HG02623 (cell line): ENCODE results near the gene SYNGR2.

Experiments used
- ATAC-seq: cut with Tn5 transposase; IDR thresholded peaks from one replicate; pipeline ENCODE4 v1.9.1; 2021; ENCODE audit warnings: moderate library complexity; ENCODE audit not compliant: unreplicated experiment

Gene SYNGR2

GRCh38 chr17:78197147-78197832 lies 28.9 kb downstream of the SYNGR2 start:
- ATAC-seq, result no peak

- ATAC-seq, result no peak
Observed at GRCh38 chr17:78200451-78200850, 32.1 kb downstream of the SYNGR2 start.

- no peak for ATAC-seq
Observed at GRCh38 chr17:78202666-78203065, 34.3 kb downstream of the SYNGR2 start.

GRCh38 chr17:78204387-78205123 lies 36.2 kb downstream of the SYNGR2 start:
- no peak for ATAC-seq

GRCh38 chr17:78205124-78205775 lies 36.9 kb downstream of the SYNGR2 start:
- no peak for ATAC-seq

GRCh38 chr17:78206298-78206697 lies 37.9 kb downstream of the SYNGR2 start:
- ATAC-seq, result no peak

- ATAC-seq, result no peak
Observed at GRCh38 chr17:78208486-78208885, 40.1 kb downstream of the SYNGR2 start.

- no peak for ATAC-seq
Observed at GRCh38 chr17:78210111-78210510, 41.7 kb downstream of the SYNGR2 start.

GRCh38 chr17:78211032-78211431 lies 42.7 kb downstream of the SYNGR2 start:
- no peak for ATAC-seq

- peak; percentile 74 for ATAC-seq
Observed at GRCh38 chr17:78214016-78214705, 45.8 kb downstream of the SYNGR2 start, which contains the start of gene BIRC5. Gene BIRC5, plus strand, starts transcription at chr17:78214253. Its CDS starts 64 bp downstream, at chr17:78214317.

GRCh38 chr17:78214706-78215061 lies 46.3 kb downstream of the SYNGR2 start:
- no peak for ATAC-seq

GRCh38 chr17:78219396-78220150 lies 51.2 kb downstream of the SYNGR2 start:
- no peak for ATAC-seq
